GM20000 (cell line): ENCODE data around the gene SHC4.

Source experiments
- DNase-seq: peaks from one replicate; pipeline ENCODE4 v3.0.0; 2012; ENCODE audit warnings: low spot score
- CTCF ChIP-seq: IDR thresholded peaks from 2 replicates; pipeline ENCODE4 v1.5.1; 2012; ENCODE audit warnings: mild to moderate bottlenecking, control low read depth; ENCODE audit errors: extremely low read depth, missing control alignments

Gene SHC4

DNA sequence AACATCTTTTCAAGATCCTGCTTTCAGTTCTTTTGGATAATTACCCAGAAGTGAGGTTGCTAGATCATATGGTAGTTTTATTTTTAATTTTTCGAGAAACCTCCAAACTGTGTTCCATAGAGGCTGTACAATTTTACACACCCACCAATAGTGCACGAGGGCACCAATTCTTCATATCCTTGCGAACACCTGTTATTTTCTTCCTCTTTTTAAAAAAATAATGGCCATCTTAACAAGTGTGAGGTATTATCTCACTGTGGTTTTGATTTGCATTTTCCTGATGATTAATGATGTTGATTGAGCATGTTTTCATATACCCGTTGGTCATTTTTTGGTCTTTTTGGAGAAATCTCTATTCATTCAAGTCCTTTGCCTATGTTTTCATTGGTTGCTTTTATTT is 135.2 kb downstream of the SHC4 start:
- no peak for DNase-seq
- no peak for TF ChIP-seq CTCF

- no peak for TF ChIP-seq CTCF
- DNase-seq: no peak
Measured at GRCh38 chr15:48825075-48825474, 138.6 kb downstream of the SHC4 start.

- no peak for TF ChIP-seq CTCF
- DNase-seq: no peak
Measured at GRCh38 chr15:48823706-48824105, 140.0 kb downstream of the SHC4 start.

DNA sequence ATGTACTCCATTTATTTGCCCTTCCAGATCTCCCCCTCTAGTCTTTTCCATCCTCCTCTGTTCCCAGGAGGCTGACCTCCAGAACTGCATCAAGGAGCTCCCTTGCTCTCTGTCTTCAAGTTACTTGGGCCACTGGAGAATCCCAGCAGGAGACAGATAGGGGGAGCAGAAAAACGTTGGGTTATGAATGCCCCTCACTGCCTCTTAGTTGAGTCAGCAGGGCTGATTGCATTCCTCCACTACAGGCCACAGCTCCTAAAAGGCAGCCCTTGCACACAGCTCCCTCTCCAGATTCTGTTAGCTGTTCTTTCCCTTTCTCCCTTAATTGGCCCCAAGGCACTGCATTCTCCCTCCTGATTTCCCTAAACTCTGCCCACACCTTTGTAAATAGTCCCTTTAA is 140.5 kb downstream of the SHC4 start:
- no peak for TF ChIP-seq CTCF
- no peak for DNase-seq

- no peak for TF ChIP-seq CTCF
- no peak for DNase-seq
Measured at GRCh38 chr15:48814286-48814685, 149.4 kb downstream of the SHC4 start.

DNA sequence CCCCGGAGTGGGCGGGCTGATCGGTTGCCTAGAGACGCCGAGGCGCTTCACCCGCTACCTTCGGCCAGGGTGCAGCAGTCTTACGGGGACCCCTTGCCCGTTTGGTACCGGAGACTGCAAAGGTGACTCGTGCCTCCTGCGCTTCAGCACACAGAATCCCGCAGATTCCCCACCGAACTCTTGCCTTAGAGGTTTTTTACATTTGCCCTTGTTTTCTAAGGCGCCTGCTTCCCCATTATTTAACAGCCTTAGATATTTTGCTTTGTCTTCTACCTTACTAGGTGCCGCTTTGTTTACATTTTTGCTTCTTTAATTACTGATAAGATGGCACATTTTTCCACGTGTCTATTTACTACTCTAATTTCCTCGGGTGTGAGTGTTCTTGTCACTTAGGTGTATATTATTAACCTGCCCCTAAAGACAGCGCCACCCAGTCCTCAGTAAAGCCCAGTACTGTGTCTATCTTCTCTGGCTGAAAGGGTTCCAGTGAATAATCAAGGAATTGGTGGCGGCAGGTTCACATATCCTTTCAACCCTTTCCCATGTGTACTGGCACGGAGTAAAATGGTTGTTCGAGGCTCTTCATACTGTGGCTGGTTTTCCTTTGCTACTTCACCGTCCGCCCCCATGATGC is 152.3 kb downstream of the SHC4 start:
- no peak for DNase-seq
- no peak for TF ChIP-seq CTCF

- no peak for TF ChIP-seq CTCF
- DNase-seq: peak; percentile 88
Measured at GRCh38 chr15:48810414-48811324, 153.1 kb downstream of the SHC4 start, which contains the start of gene CEP152. TSS of gene CEP152 (minus strand) at chr15:48811069. CDS start at chr15:48805649, 5,420 bp downstream.
